ENCODE data around the gene FXYD3. TPM values are rescaled to one million over a fixed set of nuclear protein-coding genes. Genes with fewer than 3 reads are reported as not detected.

The FXYD3 gene
- total RNA-seq, 1 donor from 2014 or later = not detected

Small RNA genes lying within 50 kb of the gene (small RNA-seq; reads per million reads assigned to genes)
- not detected for gene AC020907.2

Other genes with a start within 250 kb of the FXYD3 start
- gene ZNF30, start 188.9 kb upstream of the FXYD3 start, total RNA-seq = 12.0 TPM
- 7.8 TPM for gene ZNF792, start 151.6 kb upstream of the FXYD3 start, total RNA-seq
- 17.7 TPM for gene GRAMD1A, start 115.5 kb upstream of the FXYD3 start, total RNA-seq
- gene SCN1B, start 85.4 kb upstream of the FXYD3 start, total RNA-seq = 1.6 TPM
- 0.52 TPM for gene HPN, start 74.1 kb upstream of the FXYD3 start, total RNA-seq
- gene LGI4, start 19.2 kb downstream of the FXYD3 start, total RNA-seq = 5.2 TPM
- gene FXYD1, start 23.0 kb downstream of the FXYD3 start, total RNA-seq = 45.4 TPM
- 0.52 TPM for gene FXYD7, start 27.4 kb downstream of the FXYD3 start, total RNA-seq
- gene FXYD5, start 38.9 kb downstream of the FXYD3 start, total RNA-seq = 7.3 TPM
- not detected for gene FAM187B, start 112.9 kb downstream of the FXYD3 start, total RNA-seq
- 0.52 TPM for gene LSR, start 133.2 kb downstream of the FXYD3 start, total RNA-seq
- 24.5 TPM for gene USF2, start 153.1 kb downstream of the FXYD3 start, total RNA-seq
- not detected for gene HAMP, start 166.7 kb downstream of the FXYD3 start, total RNA-seq
- 1.6 TPM for gene MAG, start 176.3 kb downstream of the FXYD3 start, total RNA-seq
- gene CD22, start 213.4 kb downstream of the FXYD3 start, total RNA-seq = 4.7 TPM
- gene FFAR1, start 232.1 kb downstream of the FXYD3 start, total RNA-seq = not detected
- not detected for gene FFAR3, start 242.6 kb downstream of the FXYD3 start, total RNA-seq